ENCODE results near the gene PLA2G6.

GRCh38 chr22:38144025-38144405 lies 37.6 kb downstream of the PLA2G6 start:
- TF ChIP-seq CTCF (IDR thresholded peaks at IDR 0.05) (no peak), POLR2A (IDR thresholded peaks at IDR 0.05) (no peak)

All from upper lobe of left lung (tissue), 4 donors.